Liver (tissue), 9 donors: ENCODE data around the gene C12orf57. TPM values are rescaled to one million over a fixed set of nuclear protein-coding genes. Genes with fewer than 3 reads are reported as not detected.

Source experiments
- DNase-seq: peaks from one replicate; pipeline ENCODE4 v3.0.0-alpha.2; 2017; ENCODE audit warnings: low spot score
- H3K27ac ChIP-seq, 2 donors: one replicate each; pipeline ENCODE4 v1.7.0; 2013; ENCODE audit warnings: inconsistent platforms in 2 of 2, low read length in 2 of 2, control low read depth in 1 of 2, low read depth in 1 of 2, mild to moderate bottlenecking in 1 of 2
- H3K27me3 ChIP-seq, 4 donors: one replicate each; pipeline versions ENCODE4 v1.6.1 to v1.7.0; 2013; ENCODE audit warnings: low read length in 3 of 4, inconsistent platforms in 1 of 4, mild to moderate bottlenecking in 1 of 4, moderate library complexity in 1 of 4; ENCODE audit not compliant: control insufficient read depth in 4 of 4, insufficient read depth in 4 of 4
- H3K36me3 ChIP-seq, 4 donors: one replicate each; pipeline versions ENCODE4 v1.6.1 to v1.7.0; 2013; ENCODE audit warnings: low read length in 3 of 4, mild to moderate bottlenecking in 3 of 4, low read depth in 1 of 4, moderate library complexity in 1 of 4; ENCODE audit not compliant: control insufficient read depth in 4 of 4, insufficient read depth in 3 of 4
- H3K4me1 ChIP-seq, 4 donors: one replicate each; pipeline versions ENCODE4 v1.6.1 to v1.7.0; 2013; ENCODE audit warnings: low read length in 3 of 4, mild to moderate bottlenecking in 3 of 4, moderate library complexity in 1 of 4; ENCODE audit not compliant: control insufficient read depth in 4 of 4, insufficient read depth in 4 of 4
- H3K4me3 ChIP-seq, 3 donors: one replicate each; pipeline versions ENCODE4 v1.6.1 to v1.7.0; 2013; ENCODE audit warnings: low read length in 3 of 3, control low read depth in 1 of 3, low read depth in 1 of 3, mild to moderate bottlenecking in 1 of 3
- H3K9ac ChIP-seq, 2 donors: one replicate each; pipeline ENCODE4 v1.7.0; 2013; ENCODE audit warnings: low read length in 2 of 2, mild to moderate bottlenecking in 2 of 2, moderate library complexity in 2 of 2, control low read depth in 1 of 2, low read depth in 1 of 2
- H3K9me3 ChIP-seq, 4 donors: one replicate each; pipeline versions ENCODE4 v1.6.1 to v1.7.0; 2013; ENCODE audit warnings: low read length in 3 of 4; ENCODE audit not compliant: control insufficient read depth in 4 of 4
- ATF3 ChIP-seq: IDR thresholded peaks from 2 replicates; pipeline ENCODE4 v1.6.1; 2016; ENCODE audit warnings: antibody characterized with exemption
- CTCF ChIP-seq: fragments of 150-350 bp; IDR thresholded peaks from 2 replicates; pipeline ENCODE4 v1.5.1; 2017; ENCODE audit warnings: improper control_type of control experiment, low read depth, low read length; ENCODE audit not compliant: missing input control
- EGR1 ChIP-seq, 2 donors: IDR thresholded peaks; 2 replicates each; pipeline ENCODE4 v1.6.1; 2016 to 2018; ENCODE audit warnings: antibody characterized with exemption in 2 of 2, low read depth in 2 of 2
- FOXA1 ChIP-seq: IDR thresholded peaks from 2 replicates; pipeline ENCODE4 v1.6.1; 2016; ENCODE audit warnings: antibody characterized with exemption
- FOXA2 ChIP-seq: IDR thresholded peaks from 2 replicates; pipeline ENCODE4 v1.6.1; 2016; ENCODE audit warnings: antibody characterized with exemption
- GABPA ChIP-seq, 2 donors: IDR thresholded peaks in 1 of 2; conservative IDR thresholded peaks in 1 of 2; 2 replicates each; pipeline ENCODE4 v1.6.1; 2016; ENCODE audit warnings: antibody characterized with exemption in 2 of 2, mild to moderate bottlenecking in 1 of 2, moderate library complexity in 1 of 2
- HNF4A ChIP-seq, 2 donors: conservative IDR thresholded peaks; 2 replicates each; pipeline ENCODE4 v1.6.1; 2016; ENCODE audit warnings: antibody characterized with exemption in 2 of 2, mild to moderate bottlenecking in 2 of 2
- HNF4G ChIP-seq: IDR thresholded peaks from 2 replicates; pipeline ENCODE4 v1.6.1; 2016; ENCODE audit warnings: antibody characterized with exemption
- JUND ChIP-seq, 2 donors: IDR thresholded peaks; 2 replicates each; pipeline ENCODE4 v1.6.1; 2016; ENCODE audit warnings: antibody characterized with exemption in 2 of 2
- MAX ChIP-seq: IDR thresholded peaks from 2 replicates; pipeline ENCODE4 v1.6.1; 2016; ENCODE audit warnings: antibody characterized with exemption
- NR2F2 ChIP-seq: IDR thresholded peaks from 2 replicates; pipeline ENCODE4 v1.6.1; 2016; ENCODE audit warnings: antibody characterized with exemption
- RAD21 ChIP-seq, 2 donors: IDR thresholded peaks; 2 replicates each; pipeline ENCODE4 v1.6.1; 2016; ENCODE audit warnings: antibody characterized with exemption in 2 of 2, mild to moderate bottlenecking in 2 of 2
- REST ChIP-seq: IDR thresholded peaks from 2 replicates; pipeline ENCODE4 v1.6.1; 2016; ENCODE audit warnings: antibody characterized with exemption, mild to moderate bottlenecking
- RXRA ChIP-seq, 2 donors: IDR thresholded peaks; 2 replicates each; pipeline ENCODE4 v1.6.1; 2017 to 2018; ENCODE audit warnings: antibody characterized with exemption in 2 of 2, mild to moderate bottlenecking in 1 of 2
- SP1 ChIP-seq: IDR thresholded peaks from 2 replicates; pipeline ENCODE4 v1.6.1; 2018; ENCODE audit warnings: antibody characterized with exemption, mild to moderate bottlenecking
- TAF1 ChIP-seq: conservative IDR thresholded peaks from 2 replicates; pipeline ENCODE4 v1.6.1; 2016; ENCODE audit warnings: antibody characterized with exemption, mild to moderate bottlenecking
- YY1 ChIP-seq: IDR thresholded peaks from 2 replicates; pipeline ENCODE4 v1.6.1; 2016; ENCODE audit warnings: antibody characterized with exemption, mild to moderate bottlenecking
- ZBTB33 ChIP-seq: IDR thresholded peaks from 2 replicates; pipeline ENCODE4 v1.6.1; 2016; ENCODE audit warnings: antibody characterized with exemption
- whole genome bisulfite sequencing: extraction: QIAGEN DNeasy Blood & Tissue Kit; methylation state at CpG from one replicate; pipeline ENCODE4 v1.1.7; 2013; 5-methylcytosine and 5-hydroxymethylcytosine counted together
- polyA plus RNA-seq, 2 donors: library from polyadenylated mRNA; stranded (reverse) in 1 of 2; unstranded in 1 of 2; fragments of 200-250 nt in 1 of 2; fragments of >200 nt in 1 of 2; fragmentation: Nextera tagmentation in 1 of 2; extraction: Ambion mirVana in 1 of 2; gene quantifications; one replicate each; pipeline versions ENCODE4 v1.2.1 to v1.2.3, GENCODE V29; 2013 to 2015
- total RNA-seq, 2 donors: library from RNA; depleted of rRNA; stranded (reverse); fragments of >200 nt; gene quantifications; one replicate each; pipeline ENCODE4 v1.2.3, GENCODE V29; 2014
- donor health status: healthy.
- donor health status: healthy.
- donor health status: healthy.
- donor health status: healthy.
- donor health status: healthy.

C12orf57 gene
- total and polyA plus RNA-seq, 4 donors = 49.2 to 193 (median 65.7) TPM

- DNase-seq = no peak
- Histone ChIP-seq H3K4me3 (no peak overlapping the region), H3K27me3 (no peaks in the 10 kb centered on the region), H3K4me1 (peaks cover 4 to 25% (median 20%) of the 10 kb centered on the region in 4 donors), H3K9ac (no peak overlapping the region), H3K9me3 (no peaks in the 10 kb centered on the region), H3K27ac (no peak overlapping the region), H3K36me3 (peaks cover 2 to 77% (median 68%) of the 10 kb centered on the region in 4 donors)
- TF ChIP-seq RAD21 (IDR thresholded peaks at IDR 0.05) (no peak), JUND (IDR thresholded peaks at IDR 0.05) (no peak), HNF4A (conservative IDR thresholded peaks at IDR 0.05) (no peak), NR2F2 (no peak), REST (no peak), ATF3 (no peak), SP1 (no peak), YY1 (no peak), TAF1 (no peak), RXRA (IDR thresholded peaks at IDR 0.05) (no peak), CTCF (no peak), EGR1 (IDR thresholded peaks at IDR 0.05; ENCODE audit: low read depth in 2 of 2) (no peak), FOXA2 (no peak), MAX (no peak), FOXA1 (no peak), HNF4G (no peak)
- 91% methylated on average over 6 of the region's 6 CpGs for WGBS
Observed at GRCh38 chr12:6979021-6979420, 35.2 kb downstream of the C12orf57 start.

GRCh38 chr12:6979453-6979852 is 35.6 kb downstream of the C12orf57 start:
- Histone ChIP-seq H3K4me1 (peaks cover 4 to 25% (median 24%) of the 10 kb centered on the region in 4 donors), H3K9me3 (no peaks in the 10 kb centered on the region), H3K9ac (no peak overlapping the region), H3K27me3 (no peaks in the 10 kb centered on the region), H3K36me3 (peaks cover 2 to 77% (median 64%) of the 10 kb centered on the region in 4 donors), H3K4me3 (no peak overlapping the region), H3K27ac (no peak overlapping the region)
- TF ChIP-seq GABPA (IDR thresholded peaks at IDR 0.05 in 1 of 2, conservative IDR thresholded peaks at IDR 0.05 in 1 of 2) = no peak
- no peak for TF ChIP-seq FOXA2
- no peak for TF ChIP-seq FOXA1
- TF ChIP-seq MAX = no peak
- TF ChIP-seq ZBTB33 = no peak
- no peak for TF ChIP-seq HNF4G
- no peak for TF ChIP-seq EGR1 (IDR thresholded peaks at IDR 0.05; ENCODE audit: low read depth in 2 of 2)
- no peak for TF ChIP-seq NR2F2
- TF ChIP-seq RAD21 (IDR thresholded peaks at IDR 0.05) = no peak
- DNase-seq = no peak
- WGBS = 91% methylated on average over 3 of the region's 3 CpGs
